GM12873 (cell line): ENCODE results near the gene CD300LF.

Experiments used
- CTCF ChIP-seq: IDR thresholded peaks from 2 replicates; pipeline ENCODE4 v1.5.1; 2012; ENCODE audit warnings: low read depth, mild to moderate bottlenecking, moderate library complexity, low read length, control low read depth; ENCODE audit not compliant: insufficient read depth; ENCODE audit errors: missing control alignments

Gene CD300LF

GRCh38 chr17:74671031-74671771 lies 41.5 kb downstream of the CD300LF start:
- no peak for TF ChIP-seq CTCF

- no peak for TF ChIP-seq CTCF
Measured at GRCh38 chr17:74670329-74670728, 42.4 kb downstream of the CD300LF start.

- no peak for TF ChIP-seq CTCF
Measured at GRCh38 chr17:74663561-74663960, 49.2 kb downstream of the CD300LF start.

- TF ChIP-seq CTCF: no peak
Measured at GRCh38 chr17:74659889-74660288, 52.8 kb downstream of the CD300LF start.

GRCh38 chr17:74658620-74659019 lies 54.1 kb downstream of the CD300LF start:
- no peak for TF ChIP-seq CTCF

- TF ChIP-seq CTCF: no peak
Measured at GRCh38 chr17:74654742-74655141, 58.0 kb downstream of the CD300LF start.

- no peak for TF ChIP-seq CTCF
Measured at GRCh38 chr17:74652020-74652419, 60.7 kb downstream of the CD300LF start.
